ENCODE data around the gene HTRA3. TPM values are rescaled to one million over a fixed set of nuclear protein-coding genes. Genes with fewer than 3 reads are reported as not detected.

The HTRA3 gene
- total and polyA plus RNA-seq, 3 donors from 2014 or later, result 6.1 to 17.3 (median 12.2) TPM

- 92 to 96% methylated on average over 10 to 19 of the region's 19 CpGs for WGBS, 2 donors
- H3K9me3 ChIP-seq, result no peaks in the 10 kb centered on the region
- H3K4me1 ChIP-seq, result no peaks in the 10 kb centered on the region
- DNase-seq, result no peak
- TF ChIP-seq POLR2A (IDR thresholded peaks at IDR 0.05), result no peak
- TF ChIP-seq CTCF (IDR thresholded peaks at IDR 0.05), result no peak
- H3K4me3 ChIP-seq, result no peak overlapping the region
- no peaks in the 10 kb centered on the region for H3K27me3 ChIP-seq
- intact Hi-C loops (cut with DNase I; ENCODE audit: low total_unique reads), result no loop called here
- H3K36me3 ChIP-seq (ENCODE audit: low read depth, missing control alignments), result no peaks in the 10 kb centered on the region
- H3K27ac ChIP-seq, result no peak overlapping the region
Measured at GRCh38 chr4:8291701-8292477, 22.3 kb downstream of the HTRA3 start.

GRCh38 chr4:8292478-8293107 is 23.0 kb downstream of the HTRA3 start:
- intact Hi-C loops (cut with DNase I; ENCODE audit: low total_unique reads), result no loop called here
- no peak overlapping the region for H3K27ac ChIP-seq
- no peak overlapping the region for H3K4me3 ChIP-seq
- H3K27me3 ChIP-seq, result no peaks in the 10 kb centered on the region
- 87 to 90% methylated on average over 4 to 8 of the region's 8 CpGs for WGBS, 2 donors
- TF ChIP-seq POLR2A (IDR thresholded peaks at IDR 0.05) (no peak), CTCF (IDR thresholded peaks at IDR 0.05) (no peak)
- H3K9me3 ChIP-seq, result no peaks in the 10 kb centered on the region
- no peaks in the 10 kb centered on the region for H3K36me3 ChIP-seq (ENCODE audit: low read depth, missing control alignments)
- no peaks in the 10 kb centered on the region for H3K4me1 ChIP-seq
- no peak for DNase-seq

GRCh38 chr4:8293131-8293975 is 23.8 kb downstream of the HTRA3 start:
- DNase-seq, result no peak
- no peak overlapping the region for H3K4me3 ChIP-seq
- no peak overlapping the region for H3K27ac ChIP-seq
- intact Hi-C loops (cut with DNase I; ENCODE audit: low total_unique reads), result no loop called here
- no peaks in the 10 kb centered on the region for H3K36me3 ChIP-seq (ENCODE audit: low read depth, missing control alignments)
- WGBS, 2 donors, result 92 to 100% methylated on average over 1 to 11 of the region's 11 CpGs
- H3K4me1 ChIP-seq, result no peaks in the 10 kb centered on the region
- TF ChIP-seq CTCF (IDR thresholded peaks at IDR 0.05), result no peak
- TF ChIP-seq POLR2A (IDR thresholded peaks at IDR 0.05), result no peak
- no peaks in the 10 kb centered on the region for H3K9me3 ChIP-seq
- no peaks in the 10 kb centered on the region for H3K27me3 ChIP-seq

- no peaks in the 10 kb centered on the region for H3K4me1 ChIP-seq
- H3K4me3 ChIP-seq, result no peak overlapping the region
- no peaks in the 10 kb centered on the region for H3K27me3 ChIP-seq
- no peak for DNase-seq
- WGBS, 2 donors, result 92 to 100% methylated on average over 3 to 9 of the region's 9 CpGs
- TF ChIP-seq POLR2A (IDR thresholded peaks at IDR 0.05) (no peak), CTCF (IDR thresholded peaks at IDR 0.05) (no peak)
- intact Hi-C loops (cut with DNase I; ENCODE audit: low total_unique reads), result no loop called here
- no peaks in the 10 kb centered on the region for H3K9me3 ChIP-seq
- no peaks in the 10 kb centered on the region for H3K36me3 ChIP-seq (ENCODE audit: low read depth, missing control alignments)
- no peak overlapping the region for H3K27ac ChIP-seq
Measured at GRCh38 chr4:8294036-8294435, 24.5 kb downstream of the HTRA3 start.
